HepG2 (cell line): ENCODE data around the gene COL9A2. TPM values are rescaled to one million over a fixed set of nuclear protein-coding genes. Genes with fewer than 3 reads are reported as not detected.

ENCODE experiments used
- ATAC-seq: fragments of 200-7000 bp; cut with Tn5 transposase; 3 replicates; pipeline ENCODE4 v1.9.1; 2020; ENCODE audit warnings: mild to moderate bottlenecking, moderate library complexity
- BruUV-seq: library from RNA; stranded (reverse); fragments of 400-500 nt; replicated peaks from 2 replicates; lab custom pipeline; 2021; lab: Mats Ljungman, UMichigan
- CTCF ChIA-PET: fragments of 300-600 bp; formaldehyde crosslinking; extraction: SDS; loops from one replicate; lab custom pipeline; 2021; ENCODE audit warnings: low total read pairs, inconsistent platforms, low intra/inter-chr PET ratio; lab: Yijun Ruan, JAX
- POLR2A ChIA-PET: fragments of 350-600 bp; sonication (Branson Sonifier 250); formaldehyde crosslinking; loops from one replicate; lab custom pipeline; 2020; ENCODE audit warnings: antibody characterized with exemption, inconsistent platforms; lab: Yijun Ruan, JAX
- DNase-seq: peaks from one replicate; pipeline ENCODE4 v3.0.0-alpha.2; 2015; ENCODE audit warnings: low spot score
- FAIRE-seq: peaks from 3 replicates; lab custom pipeline; 2011; peaks lifted over from hg19 to GRCh38; lab: Jason Lieb, UNC
- H2AFZ ChIP-seq: one replicate; pipeline ENCODE4 v1.6.1; 2011; ENCODE audit warnings: low read length, inconsistent platforms
- H3K27ac ChIP-seq: fragments of 300-600 bp; 3 replicates; pipeline ENCODE4 v1.8.0; 2011; ENCODE audit warnings: mixed run types, mild to moderate bottlenecking, mixed read lengths, low read length, inconsistent platforms; ENCODE audit not compliant: insufficient read depth; ENCODE audit errors: extremely low read length
- H3K27me3 ChIP-seq, 2 experiments: fragments of 200-600 bp in 1 of 2; 2 replicates in 1 of 2; 3 replicates in 1 of 2; pipeline versions ENCODE4 v1.6.0 to v1.8.0; 2011; ENCODE audit warnings: low read length in 2 of 2, mild to moderate bottlenecking in 2 of 2, moderate library complexity in 2 of 2, inconsistent platforms in 1 of 2; ENCODE audit not compliant: insufficient read depth in 2 of 2, control insufficient read depth in 1 of 2
- H3K36me3 ChIP-seq, 2 experiments: fragments of 200-600 bp in 1 of 2; replicated peaks in 1 of 2; 2 replicates in 1 of 2; 3 replicates in 1 of 2; pipeline versions ENCODE4 v1.5.1 to v1.8.0; 2011; ENCODE audit warnings: low read length in 2 of 2, inconsistent platforms in 1 of 2; ENCODE audit not compliant: insufficient read depth in 2 of 2, control insufficient read depth in 1 of 2
- H3K4me1 ChIP-seq: 2 replicates; pipeline ENCODE4 v1.5.1; 2012; ENCODE audit warnings: low read length, inconsistent platforms; ENCODE audit not compliant: insufficient read depth
- H3K4me2 ChIP-seq: 2 replicates; pipeline ENCODE4 v1.6.0; 2011; ENCODE audit warnings: low read depth, low read length, inconsistent platforms
- H3K4me3 ChIP-seq, 3 experiments: fragments of 200-600 bp in 1 of 3; sonication (generic), shearing (Covaris generic) in 1 of 3; replicated peaks in 1 of 3; 2 replicates each; pipeline ENCODE4 v1.5.1; 2011 to 2016; ENCODE audit warnings: low read length in 3 of 3, inconsistent platforms in 2 of 3, low read depth in 2 of 3, mild to moderate bottlenecking in 2 of 3, control low read depth in 1 of 3, mixed read lengths in 1 of 3; ENCODE audit not compliant: insufficient read depth in 1 of 3
- H3K79me2 ChIP-seq: one replicate; pipeline ENCODE4 v1.6.1; 2011; ENCODE audit warnings: low read length, inconsistent platforms; ENCODE audit not compliant: insufficient read depth
- H3K9ac ChIP-seq: 2 replicates; pipeline ENCODE4 v1.6.0; 2011; ENCODE audit warnings: mild to moderate bottlenecking, low read depth, low read length, inconsistent platforms; ENCODE audit not compliant: insufficient read depth
- H3K9me3 ChIP-seq: 2 replicates; pipeline ENCODE4 v1.5.1; 2012; ENCODE audit warnings: mild to moderate bottlenecking, low read length
- H4K20me1 ChIP-seq: 2 replicates; pipeline ENCODE4 v1.6.0; 2011; ENCODE audit warnings: inconsistent platforms, mild to moderate bottlenecking, low read length, moderate library complexity; ENCODE audit not compliant: insufficient read depth
- GATAD2A ChIP-seq: IDR thresholded peaks from 2 replicates; pipeline ENCODE4 v1.6.1; 2016
- HCFC1 ChIP-seq: fragments of 150-350 bp; IDR thresholded peaks from 2 replicates; pipeline ENCODE4 v1.6.1; 2014; ENCODE audit warnings: low read depth, low read length
- NCOA1 ChIP-seq: sonication (generic); formaldehyde crosslinking; IDR thresholded peaks from 2 replicates; pipeline ENCODE4 v1.9.0; 2021; ENCODE audit warnings: missing genetic modification reagents
- SMARCE1 ChIP-seq: fragments of 450-650 bp; IDR thresholded peaks from 2 replicates; pipeline ENCODE4 v1.6.1; 2017; ENCODE audit warnings: borderline replicate concordance
- ZNF274 ChIP-seq: sonication (generic); formaldehyde crosslinking; IDR thresholded peaks from 2 replicates; pipeline ENCODE4 v1.5.1; 2020; ENCODE audit warnings: mild to moderate bottlenecking, missing genetic modification reagents
- ZNF446 ChIP-seq: sonication (generic); formaldehyde crosslinking; IDR thresholded peaks from 2 replicates; pipeline ENCODE4 v1.5.0; 2020; ENCODE audit warnings: mild to moderate bottlenecking, missing genetic modification reagents
- ZNF513 ChIP-seq: sonication (generic); formaldehyde crosslinking; conservative IDR thresholded peaks from 2 replicates; pipeline ENCODE4 v1.5.0; 2020; ENCODE audit warnings: missing genetic modification reagents
- ZNF546 ChIP-seq: sonication (generic); formaldehyde crosslinking; conservative IDR thresholded peaks from 2 replicates; pipeline ENCODE4 v1.8.1; 2023; ENCODE audit warnings: mild to moderate bottlenecking, missing genetic modification reagents
- WGBS: methylation state at CpG from one replicate; pipeline ENCODE4 v1.1.6; 2017; ENCODE audit warnings: low lambda C conversion rate; 5-methylcytosine and 5-hydroxymethylcytosine counted together
- in situ Hi-C: cut with HindIII; loops from 2 replicates; pipeline ENCODE4 v1.10.0; 2017; ENCODE audit warnings: low pct_unique_long_range_greater_than_20kb; ENCODE audit not compliant: extremely low pct_ligation_motif_present
- intact Hi-C: fragments of 100-400 bp; cut with micrococcal nuclease; formaldehyde crosslinking; loops from one replicate; pipeline ENCODE4 v1.10.0; 2022; ENCODE audit not compliant: unreplicated experiment
- polyA plus RNA-seq, 8 experiments: library from polyadenylated mRNA; depleted of rRNA in 3 of 8; stranded (reverse) in 7 of 8; unstranded in 1 of 8; fragments of >200 nt; fragmentation: Illumina TruSeq in 4 of 8; extraction: Trizol in 4 of 8; gene quantifications; 2 replicates each; pipeline versions ENCODE4 v1.2.1 to v1.2.3, GENCODE V29; 2011 to 2016; ENCODE audit warnings: low read depth in 4 of 8, missing spikeins in 1 of 8, mixed read lengths in 1 of 8; ENCODE audit not compliant: insufficient read depth in 1 of 8
- total RNA-seq, 5 experiments: library from RNA; depleted of rRNA; stranded (reverse); fragments of >200 nt; fragmentation: Illumina TruSeq; extraction: Trizol; gene quantifications; 2 replicates each; pipeline ENCODE4 v1.2.3, GENCODE V29; 2016; ENCODE audit warnings: low read depth in 1 of 5
- TF ChIP-seq, protein P1 (sequence below): sonication (generic); formaldehyde crosslinking; IDR thresholded peaks from 2 replicates; pipeline ENCODE4 v1.4.0; 2020; ENCODE audit warnings: missing genetic modification reagents; ENCODE audit errors: not compliant biosample characterization

Gene COL9A2
- total and polyA plus RNA-seq, 2 of the 13 experiments (the other 11 are each of a cell fraction or from before 2014, with no cell fraction given) = 20.2 to 26.9 TPM

GRCh38 chr1:40301541-40302299 lies 15.4 kb downstream of the COL9A2 start:
- H3K4me1 ChIP-seq = no peaks in the 10 kb centered on the region
- H3K27ac ChIP-seq = no peak overlapping the region
- in situ Hi-C loops = no loop called here
- H4K20me1 ChIP-seq = no peaks in the 10 kb centered on the region
- FAIRE-seq (no peak), DNase-seq (no peak), ATAC-seq (no peak)
- TF ChIP-seq, protein P1, sequence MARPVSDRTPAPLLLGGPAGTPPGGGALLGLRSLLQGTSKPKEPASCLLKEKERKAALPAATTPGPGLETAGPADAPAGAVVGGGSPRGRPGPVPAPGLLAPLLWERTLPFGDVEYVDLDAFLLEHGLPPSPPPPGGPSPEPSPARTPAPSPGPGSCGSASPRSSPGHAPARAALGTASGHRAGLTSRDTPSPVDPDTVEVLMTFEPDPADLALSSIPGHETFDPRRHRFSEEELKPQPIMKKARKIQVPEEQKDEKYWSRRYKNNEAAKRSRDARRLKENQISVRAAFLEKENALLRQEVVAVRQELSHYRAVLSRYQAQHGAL (CRISPR knock-in tag) = no peak
- TF ChIP-seq ZNF446 (CRISPR knock-in tag) = no peak
- TF ChIP-seq GATAD2A = no peak
- no peaks in the 10 kb centered on the region for H3K79me2 ChIP-seq
- no peaks in the 10 kb centered on the region for H3K27me3 ChIP-seq
- ChIA-PET POLR2A (interaction anchor here (0.6 to 1.6 kb wide), 3 partner anchors 12 to 33 kb away, joined by 3 to 4 read pairs (median 3); no protein-coding TSS in a partner anchor), CTCF (no interaction called here)
- no TSS peak for BruUV-seq
- H3K4me2 ChIP-seq = no peak overlapping the region
- H2AFZ ChIP-seq = no peak overlapping the region
- 95% methylated on average over 8 of the region's 12 CpGs for WGBS
- H3K9ac ChIP-seq = no peak overlapping the region
- peaks cover 3 to 8% of the 10 kb centered on the region in 2 experiments; a peak in 2 of 5 replicates for H3K36me3 ChIP-seq
- H3K9me3 ChIP-seq = no peaks in the 10 kb centered on the region
- H3K4me3 ChIP-seq = no peak overlapping the region
- intact Hi-C loops = no loop called here

GRCh38 chr1:40301066-40301465 lies 16.0 kb downstream of the COL9A2 start:
- Histone ChIP-seq H3K4me1 (no peaks in the 10 kb centered on the region), H3K79me2 (no peaks in the 10 kb centered on the region), H3K9ac (no peak overlapping the region), H3K4me2 (no peak overlapping the region), H3K27me3 (no peaks in the 10 kb centered on the region), H3K4me3 (no peak overlapping the region), H2AFZ (no peak overlapping the region), H3K27ac (no peak overlapping the region), H3K9me3 (no peaks in the 10 kb centered on the region), H4K20me1 (no peaks in the 10 kb centered on the region), H3K36me3 (peaks cover 3 to 6% of the 10 kb centered on the region in 2 experiments; a peak in 2 of 5 replicates)
- BruUV-seq = no TSS peak
- 88% methylated on average over 7 of the region's 10 CpGs for WGBS
- DNase-seq = no peak
- ChIA-PET POLR2A (interaction anchor here (1.3 to 1.6 kb wide), 2 partner anchors 13 to 15 kb away, joined by 3 to 4 read pairs; no protein-coding TSS in a partner anchor), CTCF (no interaction called here)
- ATAC-seq = no peak
- no peak for FAIRE-seq
- intact Hi-C loops = no loop called here
- in situ Hi-C loops = no loop called here
- no peak for TF ChIP-seq ZNF546
- TF ChIP-seq ZNF274 (CRISPR knock-in tag) = no peak
- TF ChIP-seq HCFC1 = no peak
- TF ChIP-seq SMARCE1 = no peak
- TF ChIP-seq ZNF513 (CRISPR knock-in tag) = no peak
- TF ChIP-seq NCOA1 (CRISPR knock-in tag) = no peak
